HEK293T (cell line): ENCODE measurements around the gene BIRC3.
"Not testable (repeated sequence)": the region's sequence is repeated elsewhere in the genome, so short reads cannot be mapped to it uniquely, and the experiment has no call there.

ENCODE experiments used
- CTCF ChIA-PET: fragments of 350-600 bp; formaldehyde crosslinking; extraction: SDS; loops from one replicate; lab custom pipeline; 2021; ENCODE audit warnings: antibody characterized with exemption, inconsistent platforms; lab: Yijun Ruan, JAX
- POLR2A ChIA-PET: fragments of 350-600 bp; formaldehyde crosslinking; extraction: SDS; loops from one replicate; lab custom pipeline; 2020; ENCODE audit warnings: antibody characterized with exemption, inconsistent platforms; lab: Yijun Ruan, JAX
- DNase-seq: peaks from one replicate; pipeline ENCODE4 v3.0.0; 2012; ENCODE audit warnings: mixed read lengths; ENCODE audit errors: extremely low spot score
- ARNT ChIP-seq: fragments of 450-650 bp; IDR thresholded peaks from 2 replicates; pipeline ENCODE4 v1.6.1; 2017; ENCODE audit warnings: mild to moderate bottlenecking
- BHLHE40 ChIP-seq: fragments of 450-650 bp; IDR thresholded peaks from 2 replicates; pipeline ENCODE4 v1.6.1; 2016; ENCODE audit warnings: mild to moderate bottlenecking, moderate library complexity, borderline replicate concordance
- CTBP1 ChIP-seq: fragments of 450-650 bp; IDR thresholded peaks from 2 replicates; pipeline ENCODE4 v1.6.1; 2016; ENCODE audit warnings: borderline replicate concordance
- ELF4 ChIP-seq: fragments of 450-650 bp; IDR thresholded peaks from 2 replicates; pipeline ENCODE4 v1.6.1; 2017; ENCODE audit warnings: antibody characterized with exemption
- FOXA1 ChIP-seq: fragments of 450-650 bp; IDR thresholded peaks from 2 replicates; pipeline ENCODE4 v1.6.1; 2016; ENCODE audit warnings: mild to moderate bottlenecking
- FOXK2 ChIP-seq: fragments of 450-650 bp; IDR thresholded peaks from 2 replicates; pipeline ENCODE4 v1.6.1; 2016; ENCODE audit warnings: mild to moderate bottlenecking
- FOXM1 ChIP-seq: fragments of 450-650 bp; IDR thresholded peaks from 2 replicates; pipeline ENCODE4 v1.6.1; 2017; ENCODE audit warnings: mild to moderate bottlenecking, borderline replicate concordance
- HDGF ChIP-seq: fragments of 450-650 bp; IDR thresholded peaks from 2 replicates; pipeline ENCODE4 v1.6.1; 2017; ENCODE audit warnings: antibody characterized with exemption, borderline replicate concordance
- L3MBTL2 ChIP-seq: fragments of 450-650 bp; conservative IDR thresholded peaks from 2 replicates; pipeline ENCODE4 v1.6.1; 2016; ENCODE audit warnings: mild to moderate bottlenecking
- LEF1 ChIP-seq: fragments of 450-650 bp; IDR thresholded peaks from 2 replicates; pipeline ENCODE4 v1.6.1; 2017; ENCODE audit warnings: mild to moderate bottlenecking, borderline replicate concordance
- NFRKB ChIP-seq: fragments of 450-650 bp; IDR thresholded peaks from 2 replicates; pipeline ENCODE4 v1.6.1; 2016; ENCODE audit warnings: mild to moderate bottlenecking, moderate library complexity
- SP1 ChIP-seq: fragments of 450-650 bp; IDR thresholded peaks from 2 replicates; pipeline ENCODE4 v1.6.1; 2017
- SUZ12 ChIP-seq: fragments of 450-650 bp; IDR thresholded peaks from 2 replicates; pipeline ENCODE4 v1.6.1; 2016; ENCODE audit warnings: mild to moderate bottlenecking
- TARDBP ChIP-seq: fragments of 450-650 bp; IDR thresholded peaks from 2 replicates; pipeline ENCODE4 v1.6.1; 2016
- ZNF384 ChIP-seq: fragments of 450-650 bp; IDR thresholded peaks from 2 replicates; pipeline ENCODE4 v1.6.1; 2016
- TF ChIP-seq, protein P1 (sequence below): fragments of 450-650 bp; IDR thresholded peaks from 2 replicates; pipeline ENCODE4 v1.6.1; 2016

The BIRC3 gene

DNA sequence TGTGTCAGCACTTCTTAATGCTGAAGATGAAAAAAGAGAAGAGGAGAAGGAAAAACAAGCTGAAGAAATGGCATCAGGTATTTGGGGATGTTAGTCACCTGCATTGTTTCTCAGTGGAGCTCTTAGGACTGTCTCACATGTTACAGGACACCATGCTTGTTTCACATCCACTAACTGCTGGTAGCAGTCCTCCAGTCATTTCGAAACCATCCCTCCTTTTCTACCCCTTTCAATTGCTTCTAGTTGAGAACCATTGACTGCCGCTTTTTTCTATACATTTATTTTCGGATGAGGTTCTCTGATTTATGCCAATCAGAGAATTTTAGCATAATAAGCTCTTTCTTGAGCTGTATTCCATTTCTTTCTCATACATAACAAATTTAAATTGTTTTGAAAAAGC is 51.2 kb downstream of the BIRC3 start:
- ChIA-PET CTCF (no interaction called here), POLR2A (no interaction called here)
- no peak for DNase-seq
- no peak for TF ChIP-seq FOXA1
- TF ChIP-seq, protein P1, sequence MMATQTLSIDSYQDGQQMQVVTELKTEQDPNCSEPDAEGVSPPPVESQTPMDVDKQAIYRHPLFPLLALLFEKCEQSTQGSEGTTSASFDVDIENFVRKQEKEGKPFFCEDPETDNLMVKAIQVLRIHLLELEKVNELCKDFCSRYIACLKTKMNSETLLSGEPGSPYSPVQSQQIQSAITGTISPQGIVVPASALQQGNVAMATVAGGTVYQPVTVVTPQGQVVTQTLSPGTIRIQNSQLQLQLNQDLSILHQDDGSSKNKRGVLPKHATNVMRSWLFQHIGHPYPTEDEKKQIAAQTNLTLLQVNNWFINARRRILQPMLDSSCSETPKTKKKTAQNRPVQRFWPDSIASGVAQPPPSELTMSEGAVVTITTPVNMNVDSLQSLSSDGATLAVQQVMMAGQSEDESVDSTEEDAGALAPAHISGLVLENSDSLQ, result no peak
- no peak for TF ChIP-seq NFRKB
- TF ChIP-seq ZNF384, result no peak
- TF ChIP-seq HDGF, result no peak
- no peak for TF ChIP-seq FOXK2
- no peak for TF ChIP-seq CTBP1
- TF ChIP-seq ARNT, result no peak
- no peak for TF ChIP-seq SP1
- TF ChIP-seq ELF4, result no peak
- no peak for TF ChIP-seq L3MBTL2

DNA sequence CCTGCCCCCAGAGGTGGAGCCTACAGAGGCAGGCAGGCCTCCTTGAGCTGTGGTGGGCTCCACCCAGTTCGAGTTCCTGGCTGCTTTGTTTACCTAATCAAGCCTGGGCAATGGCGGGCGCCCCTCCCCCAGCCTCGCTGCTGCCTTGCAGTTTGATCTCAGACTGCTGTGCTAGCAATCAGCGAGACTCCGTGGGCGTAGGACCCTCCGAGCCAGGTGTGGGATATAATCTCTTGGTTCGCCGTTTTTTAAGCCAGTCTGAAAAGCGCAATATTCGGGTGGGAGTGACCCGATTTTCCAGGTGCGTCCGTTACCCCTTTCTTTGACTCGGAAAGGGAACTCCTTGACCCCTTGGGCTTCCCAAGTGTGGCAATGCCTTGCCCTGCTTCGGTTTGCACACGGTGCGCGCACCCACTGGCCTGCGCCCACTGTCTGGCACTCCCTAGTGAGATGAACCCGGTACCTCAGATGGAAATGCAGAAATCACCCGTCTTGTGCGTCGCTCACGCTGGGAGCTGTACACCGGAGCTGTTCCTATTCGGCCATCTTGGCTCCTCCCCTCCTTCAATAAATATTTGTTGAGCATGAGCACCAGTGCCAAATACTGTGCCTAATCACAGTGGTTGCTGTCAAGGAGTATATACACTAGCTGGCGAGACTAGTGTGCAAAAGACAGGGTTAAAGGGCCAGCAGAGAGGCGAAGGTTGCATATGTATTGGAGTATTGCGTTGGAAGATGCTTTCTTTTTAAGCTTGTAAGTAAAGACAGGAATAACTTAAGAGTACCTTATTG is 57.5 kb downstream of the BIRC3 start:
- CTCF ChIA-PET, result interaction anchor here (0.7 to 1.0 kb wide), 2 partner anchors 16 to 50 kb away, joined by 3 to 4 read pairs; no protein-coding TSS in a partner anchor
- POLR2A ChIA-PET, DNase-seq: not testable (repeated sequence)

DNA sequence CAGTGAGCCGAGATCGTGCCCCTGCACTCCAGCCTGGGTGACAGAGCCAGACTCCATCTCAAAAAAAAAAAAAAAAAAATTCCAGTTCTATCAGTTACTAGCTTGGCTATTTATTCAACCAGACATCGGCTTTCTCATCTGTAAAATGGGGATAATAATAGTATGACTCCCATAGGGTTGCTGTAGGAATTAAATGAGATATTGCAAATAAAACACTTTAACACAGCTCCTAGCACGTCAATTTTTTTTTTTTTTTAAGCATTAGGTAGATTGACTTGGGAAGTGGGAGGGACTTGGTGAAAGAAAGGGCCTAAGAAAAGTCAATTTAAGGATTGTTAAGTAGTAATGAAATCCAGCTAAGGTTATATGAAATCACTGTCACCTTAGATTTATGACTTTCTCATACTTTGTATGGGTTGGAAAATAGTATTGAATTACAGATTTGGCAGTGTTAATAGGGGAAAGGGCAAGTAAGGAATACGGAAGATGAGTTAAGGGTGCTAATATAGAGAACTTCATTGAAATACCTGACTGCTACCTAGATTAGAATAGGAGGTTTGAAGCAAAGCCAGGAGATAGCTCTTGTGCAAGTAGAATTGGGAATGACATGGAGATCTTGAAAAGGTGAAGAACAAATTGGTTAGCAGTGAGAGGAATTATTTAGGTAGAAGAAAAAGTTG is 58.6 kb downstream of the BIRC3 start:
- ChIA-PET POLR2A (no interaction called here), CTCF (interaction anchor here (0.7 to 1.0 kb wide), 2 partner anchors 15 to 51 kb away, joined by 3 to 4 read pairs; no protein-coding TSS in a partner anchor)
- DNase-seq, result no peak
- TF ChIP-seq, protein P1, result peak; percentile 47; the same call in 1 of the 2 replicates
- TF ChIP-seq NFRKB, result no peak

GRCh38 chr11:102377891-102378290 is 60.6 kb downstream of the BIRC3 start:
- no peak for DNase-seq
- ChIA-PET POLR2A (no interaction called here), CTCF (no interaction called here)
- TF ChIP-seq LEF1, result no peak
- no peak for TF ChIP-seq L3MBTL2
- TF ChIP-seq ZNF384, result no peak
- TF ChIP-seq, protein P1, result no peak
- TF ChIP-seq SP1, result no peak
- no peak for TF ChIP-seq FOXM1
- TF ChIP-seq ARNT, result no peak
- TF ChIP-seq ELF4, result no peak
- TF ChIP-seq TARDBP, result no peak
- no peak for TF ChIP-seq CTBP1
- TF ChIP-seq HDGF, result no peak

- TF ChIP-seq CTBP1 (no peak), FOXM1 (no peak), L3MBTL2 (no peak), FOXK2 (no peak), SP1 (no peak), ARNT (no peak), NFRKB (no peak), TARDBP (no peak)
- TF ChIP-seq, protein P1, result no peak
- ChIA-PET CTCF (no interaction called here), POLR2A (no interaction called here)
- DNase-seq, result no peak
Measured at GRCh38 chr11:102378818-102379217, 61.5 kb downstream of the BIRC3 start.

GRCh38 chr11:102382384-102382783 is 65.1 kb downstream of the BIRC3 start:
- no peak for DNase-seq
- TF ChIP-seq TARDBP, result no peak
- TF ChIP-seq FOXA1, result no peak
- TF ChIP-seq SUZ12, result no peak
- no peak for TF ChIP-seq FOXK2
- no peak for TF ChIP-seq BHLHE40
- TF ChIP-seq SP1, result no peak
- ChIA-PET POLR2A (no interaction called here), CTCF (interaction anchor here (1.3 kb wide), 1 partner anchor 8 kb away, joined by 7 read pairs; no protein-coding TSS in a partner anchor)
